ENCODE results near the gene CHCHD6. TPM values are rescaled to one million over a fixed set of nuclear protein-coding genes. Genes with fewer than 3 reads are reported as not detected.
A peak's percentile ranks its signal among the peaks of the same experiment; 100 is the strongest.
"Not testable (repeated sequence)": the region's sequence is repeated elsewhere in the genome, so short reads cannot be mapped to it uniquely, and the experiment has no call there.

The CHCHD6 gene
- total and polyA plus RNA-seq, 12 donors = 10.6 to 22.5 (median 17.6) TPM

- WGBS, 4 donors = 82 to 91% (median 85%) methylated on average over 12 of the region's 12 CpGs
- TF ChIP-seq CTCF (IDR thresholded peaks at IDR 0.05) (no peak), POLR2A (IDR thresholded peaks at IDR 0.05) (no peak)
- intact Hi-C loops (cut with DNase I) = no loop called here
- Histone ChIP-seq H3K4me3 (no peak overlapping the region), H3K4me1 (replicated peaks in 1 of 2) (no peaks in the 10 kb centered on the region), H3K27me3 (no peaks in the 10 kb centered on the region), H3K9me3 (replicated peaks in 1 of 3) (no peaks in the 10 kb centered on the region), H3K27ac (peak overlapping the region in 1 of 5 donors; percentile 34), H3K36me3 (replicated peaks in 1 of 2) (no peaks in the 10 kb centered on the region)
- no peak for DNase-seq
These were observed 78.0 kb downstream of the CHCHD6 start for GRCh38 chr3:126781889-126782491.

GRCh38 chr3:126782536-126782935 is 78.5 kb downstream of the CHCHD6 start:
- intact Hi-C loops (cut with DNase I) = no loop called here
- no peaks in the 10 kb centered on the region for H3K27me3 ChIP-seq
- DNase-seq = no peak
- no peak overlapping the region for H3K4me3 ChIP-seq
- H3K9me3 ChIP-seq (replicated peaks in 1 of 3) = no peaks in the 10 kb centered on the region
- peak overlapping the region in 1 of 5 donors; percentile 34 for H3K27ac ChIP-seq
- TF ChIP-seq POLR2A (IDR thresholded peaks at IDR 0.05) (no peak), CTCF (IDR thresholded peaks at IDR 0.05) (no peak)
- WGBS, 4 donors = 56 to 82% (median 80%) methylated on average over 2 to 3 of the region's 3 CpGs
- no peaks in the 10 kb centered on the region for H3K36me3 ChIP-seq (replicated peaks in 1 of 2)
- H3K4me1 ChIP-seq (replicated peaks in 1 of 2) = no peaks in the 10 kb centered on the region

GRCh38 chr3:126784254-126784653 is 80.2 kb downstream of the CHCHD6 start:
- H3K9me3 ChIP-seq (replicated peaks in 1 of 3) = no peaks in the 10 kb centered on the region
- H3K27ac ChIP-seq = no peak overlapping the region
- H3K4me3 ChIP-seq = no peak overlapping the region
- TF ChIP-seq POLR2A (IDR thresholded peaks at IDR 0.05) (no peak), CTCF (IDR thresholded peaks at IDR 0.05) (no peak)
- no peak for DNase-seq
- no peaks in the 10 kb centered on the region for H3K27me3 ChIP-seq
- H3K36me3 ChIP-seq (replicated peaks in 1 of 2) = no peaks in the 10 kb centered on the region
- intact Hi-C loops (cut with DNase I) = no loop called here
- WGBS, 4 donors = 75 to 79% (median 76%) methylated on average over 2 of the region's 2 CpGs
- H3K4me1 ChIP-seq (replicated peaks in 1 of 2) = no peaks in the 10 kb centered on the region

GRCh38 chr3:126791320-126791719 is 87.3 kb downstream of the CHCHD6 start:
- DNase-seq; intact Hi-C loops (cut with DNase I); H3K27me3 ChIP-seq; H3K4me3 ChIP-seq; H3K9me3 ChIP-seq (replicated peaks in 1 of 3); H3K4me1 ChIP-seq (replicated peaks in 1 of 2); H3K27ac ChIP-seq; H3K36me3 ChIP-seq (replicated peaks in 1 of 2): not testable (repeated sequence)
- WGBS, 4 donors = 80 to 88% (median 82%) methylated on average over 6 to 7 of the region's 7 CpGs

GRCh38 chr3:126792998-126793397 is 89.0 kb downstream of the CHCHD6 start:
- TF ChIP-seq CTCF (IDR thresholded peaks at IDR 0.05) (no peak), POLR2A (IDR thresholded peaks at IDR 0.05) (no peak)
- no peak overlapping the region for H3K27ac ChIP-seq
- intact Hi-C loops (cut with DNase I) = no loop called here

More at GRCh38 chr3:126792998-126793397, 89.0 kb downstream of the CHCHD6 start:
- no peaks in the 10 kb centered on the region for H3K36me3 ChIP-seq (replicated peaks in 1 of 2)
- WGBS, 4 donors = 94 to 100% (median 97%) methylated on average over 1 of the region's 1 CpG
- H3K4me1 ChIP-seq (replicated peaks in 1 of 2) = no peaks in the 10 kb centered on the region
- no peaks in the 10 kb centered on the region for H3K9me3 ChIP-seq (replicated peaks in 1 of 3)
- no peak for DNase-seq
- no peaks in the 10 kb centered on the region for H3K27me3 ChIP-seq
- H3K4me3 ChIP-seq = no peak overlapping the region

All from adrenal gland (tissue), 12 donors.